Measurements from ENCODE around the gene CPEB1.
A peak's percentile ranks its signal among the peaks of the same experiment; 100 is the strongest.

The CPEB1 gene

DNA sequence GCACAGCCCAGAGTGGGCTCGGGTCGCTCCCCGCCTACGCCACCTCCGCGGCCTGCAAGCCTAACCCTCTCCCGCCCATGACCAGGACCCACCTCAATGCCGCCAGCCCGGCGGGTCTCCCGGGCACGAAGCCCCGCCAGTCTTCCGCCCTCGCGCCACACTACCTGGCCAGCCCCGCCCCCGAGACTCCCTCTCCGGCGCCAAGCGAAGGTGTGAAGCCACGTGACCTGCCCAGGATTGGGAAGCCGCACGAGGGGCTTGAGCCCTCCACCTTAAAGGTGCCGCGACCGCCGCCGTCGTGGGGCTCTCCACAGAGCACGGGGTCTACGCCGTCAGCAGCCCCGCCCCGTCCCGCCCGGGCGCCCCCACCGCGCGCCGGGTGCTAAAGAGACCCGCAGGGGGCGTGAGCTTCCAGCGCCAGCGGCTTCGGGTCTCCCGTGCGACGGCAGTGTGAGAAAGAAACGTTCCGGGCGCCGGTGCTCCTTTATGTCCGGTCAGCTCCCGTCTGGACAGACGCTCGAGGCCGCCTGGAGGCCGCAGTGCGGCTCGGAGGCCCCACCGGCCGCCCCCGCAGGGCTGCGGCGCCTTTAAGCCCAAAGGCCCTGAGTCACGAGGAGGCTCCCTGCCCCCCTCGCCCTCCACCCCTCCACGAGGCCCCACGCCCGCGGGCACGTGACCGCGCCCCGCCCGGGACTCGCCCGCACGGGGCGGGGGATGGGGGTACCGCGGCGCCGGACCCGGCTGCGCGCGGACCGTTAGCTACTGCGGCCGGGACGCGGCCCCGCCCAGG lies at the start of gene CPEB1 (continued):
- TF ChIP-seq, protein P1, sequence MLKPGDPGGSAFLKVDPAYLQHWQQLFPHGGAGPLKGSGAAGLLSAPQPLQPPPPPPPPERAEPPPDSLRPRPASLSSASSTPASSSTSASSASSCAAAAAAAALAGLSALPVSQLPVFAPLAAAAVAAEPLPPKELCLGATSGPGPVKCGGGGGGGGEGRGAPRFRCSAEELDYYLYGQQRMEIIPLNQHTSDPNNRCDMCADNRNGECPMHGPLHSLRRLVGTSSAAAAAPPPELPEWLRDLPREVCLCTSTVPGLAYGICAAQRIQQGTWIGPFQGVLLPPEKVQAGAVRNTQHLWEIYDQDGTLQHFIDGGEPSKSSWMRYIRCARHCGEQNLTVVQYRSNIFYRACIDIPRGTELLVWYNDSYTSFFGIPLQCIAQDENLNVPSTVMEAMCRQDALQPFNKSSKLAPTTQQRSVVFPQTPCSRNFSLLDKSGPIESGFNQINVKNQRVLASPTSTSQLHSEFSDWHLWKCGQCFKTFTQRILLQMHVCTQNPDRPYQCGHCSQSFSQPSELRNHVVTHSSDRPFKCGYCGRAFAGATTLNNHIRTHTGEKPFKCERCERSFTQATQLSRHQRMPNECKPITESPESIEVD (tag by site-specific recombination; IDR thresholded peaks at IDR 0.05), result no peak
- peak; percentile 91 for TF ChIP-seq ZNF335 (tag by site-specific recombination; conservative IDR thresholded peaks at IDR 0.05)
- TF ChIP-seq WT1 (tag by site-specific recombination; IDR thresholded peaks at IDR 0.05), result peak; percentile 21; the same call in 1 of the 2 replicates
- peak; percentile 93 for TF ChIP-seq GLIS2 (tag by site-specific recombination; IDR thresholded peaks at IDR 0.05)
- TF ChIP-seq HOXC10 (CRISPR knock-in tag; IDR thresholded peaks at IDR 0.05), result no peak
- TF ChIP-seq ZEB2 (tag by site-specific recombination; IDR thresholded peaks at IDR 0.05), result 0 out of 2 replicates have a peak, but pooled peaks have one; percentile 35
- TF ChIP-seq ZXDB (tag by site-specific recombination; IDR thresholded peaks at IDR 0.05), result 0 out of 2 replicates have a peak, but pooled peaks have one; percentile 47
- TF ChIP-seq SALL2 (tag by site-specific recombination; IDR thresholded peaks at IDR 0.05; ENCODE audit: borderline replicate concordance), result no peak
- no peak for TF ChIP-seq ZNF133 (tag by site-specific recombination; IDR thresholded peaks at IDR 0.05)
- TF ChIP-seq, protein P2, sequence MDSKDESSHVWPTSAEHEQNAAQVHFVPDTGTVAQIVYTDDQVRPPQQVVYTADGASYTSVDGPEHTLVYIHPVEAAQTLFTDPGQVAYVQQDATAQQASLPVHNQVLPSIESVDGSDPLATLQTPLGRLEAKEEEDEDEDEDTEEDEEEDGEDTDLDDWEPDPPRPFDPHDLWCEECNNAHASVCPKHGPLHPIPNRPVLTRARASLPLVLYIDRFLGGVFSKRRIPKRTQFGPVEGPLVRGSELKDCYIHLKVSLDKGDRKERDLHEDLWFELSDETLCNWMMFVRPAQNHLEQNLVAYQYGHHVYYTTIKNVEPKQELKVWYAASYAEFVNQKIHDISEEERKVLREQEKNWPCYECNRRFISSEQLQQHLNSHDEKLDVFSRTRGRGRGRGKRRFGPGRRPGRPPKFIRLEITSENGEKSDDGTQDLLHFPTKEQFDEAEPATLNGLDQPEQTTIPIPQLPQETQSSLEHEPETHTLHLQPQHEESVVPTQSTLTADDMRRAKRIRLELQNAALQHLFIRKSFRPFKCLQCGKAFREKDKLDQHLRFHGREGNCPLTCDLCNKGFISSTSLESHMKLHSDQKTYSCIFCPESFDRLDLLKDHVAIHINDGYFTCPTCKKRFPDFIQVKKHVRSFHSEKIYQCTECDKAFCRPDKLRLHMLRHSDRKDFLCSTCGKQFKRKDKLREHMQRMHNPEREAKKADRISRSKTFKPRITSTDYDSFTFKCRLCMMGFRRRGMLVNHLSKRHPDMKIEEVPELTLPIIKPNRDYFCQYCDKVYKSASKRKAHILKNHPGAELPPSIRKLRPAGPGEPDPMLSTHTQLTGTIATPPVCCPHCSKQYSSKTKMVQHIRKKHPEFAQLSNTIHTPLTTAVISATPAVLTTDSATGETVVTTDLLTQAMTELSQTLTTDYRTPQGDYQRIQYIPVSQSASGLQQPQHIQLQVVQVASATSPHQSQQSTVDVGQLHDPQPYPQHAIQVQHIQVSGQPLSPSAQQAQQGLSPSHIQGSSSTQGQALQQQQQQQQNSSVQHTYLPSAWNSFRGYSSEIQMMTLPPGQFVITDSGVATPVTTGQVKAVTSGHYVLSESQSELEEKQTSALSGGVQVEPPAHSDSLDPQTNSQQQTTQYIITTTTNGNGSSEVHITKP (tag by site-specific recombination; IDR thresholded peaks at IDR 0.05), result peak; percentile 55; the same call in 1 of the 2 replicates
- TF ChIP-seq, protein P3, sequence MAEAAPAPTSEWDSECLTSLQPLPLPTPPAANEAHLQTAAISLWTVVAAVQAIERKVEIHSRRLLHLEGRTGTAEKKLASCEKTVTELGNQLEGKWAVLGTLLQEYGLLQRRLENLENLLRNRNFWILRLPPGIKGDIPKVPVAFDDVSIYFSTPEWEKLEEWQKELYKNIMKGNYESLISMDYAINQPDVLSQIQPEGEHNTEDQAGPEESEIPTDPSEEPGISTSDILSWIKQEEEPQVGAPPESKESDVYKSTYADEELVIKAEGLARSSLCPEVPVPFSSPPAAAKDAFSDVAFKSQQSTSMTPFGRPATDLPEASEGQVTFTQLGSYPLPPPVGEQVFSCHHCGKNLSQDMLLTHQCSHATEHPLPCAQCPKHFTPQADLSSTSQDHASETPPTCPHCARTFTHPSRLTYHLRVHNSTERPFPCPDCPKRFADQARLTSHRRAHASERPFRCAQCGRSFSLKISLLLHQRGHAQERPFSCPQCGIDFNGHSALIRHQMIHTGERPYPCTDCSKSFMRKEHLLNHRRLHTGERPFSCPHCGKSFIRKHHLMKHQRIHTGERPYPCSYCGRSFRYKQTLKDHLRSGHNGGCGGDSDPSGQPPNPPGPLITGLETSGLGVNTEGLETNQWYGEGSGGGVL (tag by site-specific recombination; IDR thresholded peaks at IDR 0.05), result peak; percentile 52
- peak; percentile 93 for TF ChIP-seq ZBTB8A (tag by site-specific recombination; IDR thresholded peaks at IDR 0.05)
- TF ChIP-seq ZNF660 (tag by site-specific recombination; IDR thresholded peaks at IDR 0.05), result peak; percentile 46; the same call in 1 of the 2 replicates
- TF ChIP-seq ZNF561 (tag by site-specific recombination; IDR thresholded peaks at IDR 0.05; ENCODE audit: borderline replicate concordance), result peak; percentile 52; the same call in 1 of the 2 replicates
- no peak for TF ChIP-seq ZNF157 (tag by site-specific recombination; IDR thresholded peaks at IDR 0.05)
- TF ChIP-seq, protein P4, sequence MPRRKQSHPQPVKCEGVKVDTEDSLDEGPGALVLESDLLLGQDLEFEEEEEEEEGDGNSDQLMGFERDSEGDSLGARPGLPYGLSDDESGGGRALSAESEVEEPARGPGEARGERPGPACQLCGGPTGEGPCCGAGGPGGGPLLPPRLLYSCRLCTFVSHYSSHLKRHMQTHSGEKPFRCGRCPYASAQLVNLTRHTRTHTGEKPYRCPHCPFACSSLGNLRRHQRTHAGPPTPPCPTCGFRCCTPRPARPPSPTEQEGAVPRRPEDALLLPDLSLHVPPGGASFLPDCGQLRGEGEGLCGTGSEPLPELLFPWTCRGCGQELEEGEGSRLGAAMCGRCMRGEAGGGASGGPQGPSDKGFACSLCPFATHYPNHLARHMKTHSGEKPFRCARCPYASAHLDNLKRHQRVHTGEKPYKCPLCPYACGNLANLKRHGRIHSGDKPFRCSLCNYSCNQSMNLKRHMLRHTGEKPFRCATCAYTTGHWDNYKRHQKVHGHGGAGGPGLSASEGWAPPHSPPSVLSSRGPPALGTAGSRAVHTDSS (tag by site-specific recombination; IDR thresholded peaks at IDR 0.05), result no peak
- peak; percentile 38 for TF ChIP-seq SP3 (tag by site-specific recombination; IDR thresholded peaks at IDR 0.05)
- peak; percentile 39 for TF ChIP-seq SP2 (tag by site-specific recombination; IDR thresholded peaks at IDR 0.05)
- TF ChIP-seq ZNF670 (tag by site-specific recombination; IDR thresholded peaks at IDR 0.05; ENCODE audit: low read depth), result no peak
- 0 out of 2 replicates have a peak, but pooled peaks have one; percentile 28 for TF ChIP-seq ZIC2 (tag by site-specific recombination; IDR thresholded peaks at IDR 0.05)
- peak; percentile 49; the same call in 1 of the 2 replicates for TF ChIP-seq SP7 (tag by site-specific recombination; IDR thresholded peaks at IDR 0.05)
- TF ChIP-seq KLF16 (tag by site-specific recombination; IDR thresholded peaks at IDR 0.05), result peak; percentile 84
- peak; percentile 4 for TF ChIP-seq EGR2 (tag by site-specific recombination; IDR thresholded peaks at IDR 0.05; ENCODE audit: low read depth)
- no peak for TF ChIP-seq ZNF302 (tag by site-specific recombination; IDR thresholded peaks at IDR 0.05; ENCODE audit: low read depth)
- peak; percentile 84 for TF ChIP-seq ZNF202 (tag by site-specific recombination; IDR thresholded peaks at IDR 0.05; ENCODE audit: borderline replicate concordance)
- peak; percentile 23; the same call in 1 of the 2 replicates for TF ChIP-seq ZNF391 (tag by site-specific recombination; IDR thresholded peaks at IDR 0.05; ENCODE audit: borderline replicate concordance, low read depth)
- TF ChIP-seq, protein P5, sequence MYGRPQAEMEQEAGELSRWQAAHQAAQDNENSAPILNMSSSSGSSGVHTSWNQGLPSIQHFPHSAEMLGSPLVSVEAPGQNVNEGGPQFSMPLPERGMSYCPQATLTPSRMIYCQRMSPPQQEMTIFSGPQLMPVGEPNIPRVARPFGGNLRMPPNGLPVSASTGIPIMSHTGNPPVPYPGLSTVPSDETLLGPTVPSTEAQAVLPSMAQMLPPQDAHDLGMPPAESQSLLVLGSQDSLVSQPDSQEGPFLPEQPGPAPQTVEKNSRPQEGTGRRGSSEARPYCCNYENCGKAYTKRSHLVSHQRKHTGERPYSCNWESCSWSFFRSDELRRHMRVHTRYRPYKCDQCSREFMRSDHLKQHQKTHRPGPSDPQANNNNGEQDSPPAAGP (tag by site-specific recombination; IDR thresholded peaks at IDR 0.05), result peak; percentile 43; the same call in 1 of the 2 replicates

All from HEK293 (cell line).